Stimulated activated CD8-positive, alpha-beta memory T cell treated with anti-CD3 and anti-CD28 coated beads, Interleukin-4, amount 100 ng/mL, for 48 hours (primary cell): ENCODE results near the gene OTOP2.
A peak's percentile ranks its signal among the peaks of the same experiment; 100 is the strongest.
"Not testable (repeated sequence)": the region's sequence is repeated elsewhere in the genome, so short reads cannot be mapped to it uniquely, and the experiment has no call there.

ENCODE experiments used
- DNase-seq: peaks from one replicate; pipeline ENCODE4 v3.0.0-alpha.2; 2020

Gene OTOP2

GRCh38 chr17:74975943-74976342, 51.9 kb downstream of the OTOP2 start:
- no peak for DNase-seq

- DNase-seq = no peak
Measured at GRCh38 chr17:74977802-74978201, 53.7 kb downstream of the OTOP2 start.

- no peak for DNase-seq
Measured at GRCh38 chr17:74978240-74978639, 54.2 kb downstream of the OTOP2 start.

GRCh38 chr17:74979408-74980146, 55.5 kb downstream of the OTOP2 start:
- DNase-seq = no peak

- no peak for DNase-seq
Measured at GRCh38 chr17:74981318-74981978, 57.4 kb downstream of the OTOP2 start.

GRCh38 chr17:74981979-74982662, 58.0 kb downstream of the OTOP2 start:
- DNase-seq = peak; percentile 83

GRCh38 chr17:74982663-74983313, 58.7 kb downstream of the OTOP2 start:
- DNase-seq = not testable (repeated sequence)
